ELR (cell line): Measurements from ENCODE around the gene MSGN1.
A peak's percentile ranks its signal among the peaks of the same experiment; 100 is the strongest.

Source experiments
- DNase-seq: peaks from one replicate; pipeline ENCODE4 v3.0.0-alpha.2; 2015; ENCODE audit warnings: low read depth

MSGN1 gene

GRCh38 chr2:17849275-17849674 lies 33.0 kb downstream of the MSGN1 start:
- DNase-seq: no peak

- no peak for DNase-seq
These were observed 33.9 kb downstream of the MSGN1 start for GRCh38 chr2:17850151-17850550.

DNA sequence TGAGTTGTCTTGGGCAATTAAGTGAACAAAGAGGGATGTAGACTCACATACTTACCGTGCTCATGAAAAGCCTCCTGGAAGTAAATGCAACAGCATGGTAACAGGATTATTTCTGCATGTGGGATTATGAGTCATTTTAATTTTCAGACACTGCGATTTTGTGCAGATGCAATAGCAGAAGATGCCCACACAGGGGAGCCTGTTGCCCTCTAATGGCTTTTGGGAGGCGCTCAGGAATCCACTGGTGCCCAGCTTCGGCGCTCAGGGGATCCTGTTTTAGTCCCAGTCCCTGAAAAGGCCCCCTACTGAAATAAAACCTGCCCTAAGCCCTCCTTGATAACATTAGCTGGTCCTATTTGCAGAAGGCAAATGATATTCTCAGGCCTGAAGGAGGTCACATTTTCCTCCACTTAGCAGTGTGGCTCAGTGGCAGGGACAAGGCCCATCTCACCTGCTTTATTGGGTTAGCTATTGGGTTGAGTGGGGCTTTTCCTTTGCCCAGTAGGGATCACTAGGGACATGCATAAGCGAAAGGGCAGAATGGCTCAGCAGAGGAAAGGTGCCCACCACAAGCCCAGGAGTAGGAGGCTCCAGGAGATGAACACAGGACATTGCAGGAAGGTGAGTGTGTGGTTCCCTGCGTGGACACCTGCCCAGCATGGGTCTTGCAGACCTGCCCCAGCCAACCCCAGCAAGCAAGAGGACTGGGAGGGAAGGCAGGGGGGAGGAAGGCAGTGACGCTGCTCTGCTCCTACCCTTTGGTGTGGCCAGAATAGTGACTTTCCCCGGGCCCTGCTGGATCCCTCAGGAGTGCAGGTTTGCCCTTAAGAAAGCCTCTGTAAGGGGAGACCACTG lies 35.7 kb downstream of the MSGN1 start:
- peak; percentile 71 for DNase-seq

DNA sequence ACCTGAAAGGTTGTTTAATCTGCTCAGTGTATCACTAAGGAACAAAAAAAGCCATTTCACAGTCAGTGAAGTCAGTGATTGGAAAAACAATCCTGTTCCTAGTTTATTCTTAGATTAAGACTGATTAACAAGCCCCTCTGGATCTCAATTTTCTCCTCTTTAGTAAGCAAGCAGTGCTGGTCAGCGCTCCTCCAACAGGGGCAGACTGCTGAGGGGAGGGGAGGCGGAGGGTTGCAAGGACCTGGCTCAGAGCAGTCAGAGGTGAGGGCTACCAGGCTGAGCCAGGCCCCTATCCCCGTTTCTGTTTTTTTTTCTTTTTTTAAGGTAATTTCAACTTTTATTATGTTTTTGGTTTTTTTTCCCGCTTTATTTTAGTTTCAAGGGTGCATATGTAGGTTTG lies 37.5 kb downstream of the MSGN1 start:
- no peak for DNase-seq

DNA sequence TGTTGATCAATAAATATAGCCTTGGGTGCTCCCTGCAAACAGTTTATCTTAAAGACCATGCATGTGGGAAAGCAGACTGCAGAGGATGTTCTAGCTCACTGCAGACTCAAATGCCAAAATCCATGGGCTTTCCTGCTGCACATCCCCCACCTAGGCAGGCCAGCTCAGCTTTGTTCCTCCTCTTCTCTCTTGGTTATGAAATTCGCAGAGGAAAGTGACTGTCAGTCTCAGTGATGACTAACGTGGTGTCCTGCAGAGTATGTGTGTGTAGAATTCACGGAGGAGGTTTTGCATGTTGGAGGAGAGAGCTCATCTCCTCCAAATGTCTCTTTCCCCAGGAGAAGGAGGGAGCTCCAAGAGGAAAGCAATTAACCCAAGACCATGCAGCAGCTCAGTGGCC lies 40.8 kb downstream of the MSGN1 start:
- peak; percentile 15 for DNase-seq

DNA sequence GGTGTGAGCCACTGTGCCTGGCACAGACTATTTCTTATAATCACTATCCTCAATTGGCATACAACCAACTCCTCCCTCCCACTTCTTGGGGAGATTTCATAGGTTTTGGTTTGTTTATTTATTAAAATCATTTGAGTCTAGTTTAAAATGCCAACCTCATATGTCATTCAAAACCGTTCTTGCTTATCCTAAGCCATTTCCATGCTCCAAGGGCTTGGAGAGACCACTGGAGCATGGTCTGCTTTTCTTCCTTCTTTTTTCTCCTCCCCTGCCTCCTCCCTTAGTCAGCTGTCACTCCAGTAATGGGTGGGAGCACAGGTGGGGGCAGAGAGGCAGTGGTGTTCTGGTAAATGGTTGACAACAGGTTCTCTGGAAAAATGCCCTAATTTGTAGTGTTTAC lies 41.8 kb downstream of the MSGN1 start:
- DNase-seq: no peak

DNA sequence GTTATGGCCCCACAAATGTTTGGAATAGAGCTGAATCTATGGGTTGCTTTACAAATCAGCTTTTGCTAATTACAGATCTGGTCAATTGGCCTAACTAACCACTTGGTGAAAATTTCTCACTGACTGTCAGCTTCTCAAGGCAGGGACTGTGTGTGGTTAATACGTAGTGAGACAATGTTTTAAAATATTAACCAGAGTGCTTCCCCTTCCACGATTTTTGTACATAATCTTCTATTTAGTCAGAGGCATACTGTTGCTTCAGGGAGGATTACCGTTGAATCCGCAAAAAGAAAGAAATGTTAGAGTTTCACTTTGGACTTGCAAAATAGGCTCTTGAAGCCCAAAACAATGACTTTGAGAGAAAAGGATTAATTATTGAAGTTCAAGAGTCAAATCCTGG lies 47.3 kb downstream of the MSGN1 start:
- DNase-seq: no peak

- no peak for DNase-seq
These were observed 48.4 kb downstream of the MSGN1 start for GRCh38 chr2:17864676-17865075.

DNA sequence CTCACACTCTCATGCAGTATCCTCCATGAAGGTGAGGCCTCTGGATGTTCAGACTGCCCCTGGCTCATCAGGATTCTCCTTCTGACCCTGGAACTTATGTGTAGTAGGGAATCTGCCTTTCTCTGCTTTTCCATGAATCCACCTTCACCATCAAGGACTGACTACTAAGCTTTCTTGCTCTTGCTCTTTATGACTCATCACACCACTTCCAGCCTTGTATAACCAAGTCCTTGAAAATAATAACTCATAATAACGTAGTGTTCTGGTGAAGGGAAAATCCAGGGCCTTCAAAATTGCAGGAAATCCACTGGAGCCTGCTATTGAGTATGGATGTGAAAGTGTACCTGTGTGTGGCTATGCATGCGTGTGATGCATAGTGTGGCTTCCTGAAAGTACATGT lies 50.9 kb downstream of the MSGN1 start:
- DNase-seq: peak; percentile 10
